IgD-negative memory B cell (primary cell): ENCODE results near the gene REM2. TPM values are rescaled to one million over a fixed set of nuclear protein-coding genes. Genes with fewer than 3 reads are reported as not detected.
"Not testable (repeated sequence)": the region's sequence is repeated elsewhere in the genome, so short reads cannot be mapped to it uniquely, and the experiment has no call there.

Experiments
- H3K27ac Mint-ChIP-seq, 3 donors: one replicate each; pipeline ENCODE4 v1.8.0; 2020 to 2022; ENCODE audit warnings: mild to moderate bottlenecking in 3 of 3, mixed read lengths in 3 of 3, moderate library complexity in 1 of 3
- H3K27me3 Mint-ChIP-seq: one replicate; pipeline ENCODE4 v1.8.0; 2021; ENCODE audit warnings: mixed read lengths
- H3K36me3 Mint-ChIP-seq: one replicate; pipeline ENCODE4 v1.8.0; 2020; ENCODE audit warnings: mild to moderate bottlenecking, mixed read lengths
- H3K4me1 Mint-ChIP-seq, 3 donors: one replicate each; pipeline ENCODE4 v1.8.0; 2020 to 2022; ENCODE audit warnings: mixed read lengths in 3 of 3, mild to moderate bottlenecking in 1 of 3
- H3K4me3 Mint-ChIP-seq, 4 donors: one replicate each; pipeline ENCODE4 v1.8.0; 2020 to 2022; ENCODE audit warnings: mild to moderate bottlenecking in 4 of 4, mixed read lengths in 4 of 4, moderate library complexity in 3 of 4
- H3K9me3 Mint-ChIP-seq, 3 donors: one replicate each; pipeline ENCODE4 v1.8.0; 2020 to 2021; ENCODE audit warnings: mixed read lengths in 3 of 3, mild to moderate bottlenecking in 1 of 3
- polyA plus RNA-seq: library from polyadenylated mRNA; unstranded; fragments of 300-500 nt; fragmentation: Illumina TruSeq; gene quantifications from one replicate; pipeline ENCODE4 v1.2.3, GENCODE V29; 2021

The REM2 gene
- polyA plus RNA-seq, 1 donor from 2014 or later: 2.6 TPM

DNA sequence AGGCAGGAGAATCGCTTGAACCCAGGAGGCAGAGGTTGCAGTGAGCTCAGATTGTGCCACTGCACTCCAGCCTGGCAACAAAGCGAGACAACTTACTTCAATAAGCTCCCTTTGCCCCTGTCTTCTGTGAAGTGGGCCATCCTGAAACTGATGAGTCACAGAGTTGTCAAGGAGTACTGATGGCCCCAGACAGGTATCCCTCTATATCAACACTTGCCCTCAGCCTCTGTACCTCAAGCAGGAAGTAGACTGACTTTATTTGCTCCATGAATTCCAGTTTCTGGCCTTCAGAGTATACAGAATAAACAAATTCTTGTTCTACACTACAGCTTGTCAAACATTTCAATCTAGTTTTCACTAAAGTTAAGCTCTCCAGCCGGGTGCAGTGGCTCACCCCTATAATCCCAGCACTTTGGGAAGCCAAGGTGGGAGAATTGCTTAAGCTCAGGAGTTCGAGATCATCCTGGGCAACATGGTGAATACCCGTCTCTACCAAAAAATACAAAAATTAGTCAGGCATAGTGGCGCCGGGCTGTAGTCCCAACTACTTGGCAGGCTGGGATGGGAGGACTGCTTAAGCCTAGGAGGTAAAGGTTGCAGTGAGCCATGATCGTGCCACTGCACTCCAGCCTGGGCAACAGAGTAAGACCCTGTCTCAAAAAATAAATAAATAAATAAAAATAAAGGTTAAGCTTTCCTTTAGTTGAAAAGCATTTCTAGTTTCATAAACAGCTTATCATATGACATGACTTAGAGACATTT, 27.9 kb upstream of the REM2 start:
- Mint-ChIP-seq H3K4me3 (peak overlapping the region in 2 of 4 donors; percentile 23), H3K36me3 (peaks cover 3% of the 10 kb centered on the region), H3K27ac (no peak overlapping the region), H3K4me1 (peaks cover 3 to 6% (median 6%) of the 10 kb centered on the region in 3 donors), H3K27me3 (no peaks in the 10 kb centered on the region), H3K9me3 (no peaks in the 10 kb centered on the region)

DNA sequence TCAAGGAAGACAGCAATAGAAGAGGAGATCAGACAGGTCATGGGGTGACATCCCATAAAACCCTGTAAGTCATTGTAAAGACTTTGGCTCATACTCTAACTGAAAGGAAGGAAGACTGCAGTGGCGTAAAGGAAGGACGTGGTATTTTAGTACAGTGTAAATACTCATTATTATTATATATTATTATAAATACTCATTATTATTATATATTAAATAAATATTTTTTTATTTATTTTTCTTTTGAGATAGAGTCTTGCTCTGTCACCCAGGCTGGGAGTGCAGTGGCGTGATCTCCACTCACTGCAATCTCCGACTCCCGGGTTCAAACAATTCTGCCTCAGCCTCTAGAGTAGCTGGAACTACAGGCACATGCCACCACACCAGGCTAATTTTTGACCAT, 26.6 kb upstream of the REM2 start:
- Mint-ChIP-seq H3K36me3 (peaks cover 3% of the 10 kb centered on the region), H3K27ac (no peak overlapping the region), H3K4me1 (peaks cover 3 to 6% (median 6%) of the 10 kb centered on the region in 3 donors), H3K9me3 (peaks cover 0 to 1% (median 0%) of the 10 kb centered on the region in 3 donors), H3K27me3 (no peaks in the 10 kb centered on the region), H3K4me3 (no peak overlapping the region)

DNA sequence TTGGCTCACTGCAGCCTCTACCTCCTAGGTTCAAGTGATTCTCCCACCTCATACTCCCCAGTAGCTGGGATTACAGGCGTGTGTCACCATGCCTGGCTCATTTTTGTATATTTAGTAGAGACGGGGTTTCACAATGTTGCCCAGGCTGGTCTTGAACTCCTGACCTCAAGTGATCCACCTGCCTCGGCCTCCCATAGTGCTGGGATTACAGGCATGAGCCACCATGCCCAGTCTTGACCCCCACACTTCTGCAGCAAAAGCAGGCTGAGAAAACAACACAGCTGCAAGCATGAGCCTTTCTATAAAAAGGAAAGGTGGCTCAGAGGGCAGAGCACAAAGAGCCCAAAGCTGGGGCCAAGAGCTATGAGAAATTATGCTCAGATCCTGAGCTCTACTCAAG, 22.6 kb upstream of the REM2 start:
- not testable (repeated sequence) for H3K4me3 Mint-ChIP-seq, H3K27me3 Mint-ChIP-seq, H3K36me3 Mint-ChIP-seq, H3K9me3 Mint-ChIP-seq, H3K27ac Mint-ChIP-seq, H3K4me1 Mint-ChIP-seq

- H3K27me3 Mint-ChIP-seq: no peaks in the 10 kb centered on the region
- peaks cover 2% of the 10 kb centered on the region for H3K36me3 Mint-ChIP-seq
- peaks cover 0 to 1% (median 0%) of the 10 kb centered on the region in 3 donors for H3K9me3 Mint-ChIP-seq
- peaks cover 0 to 4% (median 3%) of the 10 kb centered on the region in 3 donors for H3K4me1 Mint-ChIP-seq
- H3K4me3 Mint-ChIP-seq: no peak overlapping the region
- H3K27ac Mint-ChIP-seq: no peak overlapping the region
These were observed 21.4 kb upstream of the REM2 start for GRCh38 chr14:22861651-22862050.

DNA sequence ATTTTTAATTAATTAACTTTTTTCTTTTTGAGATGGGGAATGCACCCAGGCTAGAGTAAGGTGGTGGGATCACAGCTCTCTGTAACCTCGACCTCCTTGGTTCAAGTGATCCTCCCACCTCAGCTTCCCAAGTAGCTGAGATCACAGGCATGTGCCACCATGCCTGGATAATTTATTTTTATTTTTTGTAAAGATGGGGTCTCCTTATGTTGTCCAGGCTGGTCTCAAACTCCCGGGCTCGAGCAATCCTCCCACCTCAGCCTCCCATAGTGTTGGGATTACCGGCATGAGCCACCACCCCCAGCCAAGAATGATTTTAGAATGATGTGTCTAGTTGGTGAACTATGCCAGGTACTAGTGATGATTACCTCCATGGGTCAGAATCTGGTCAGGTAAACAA, 18.0 kb upstream of the REM2 start:
- Mint-ChIP-seq H3K9me3 (peaks cover 0 to 1% (median 0%) of the 10 kb centered on the region in 3 donors), H3K36me3 (no peaks in the 10 kb centered on the region), H3K27ac (no peak overlapping the region), H3K4me1 (no peaks in the 10 kb centered on the region), H3K4me3 (peak overlapping the region in 1 of 4 donors; percentile 37), H3K27me3 (no peaks in the 10 kb centered on the region)

DNA sequence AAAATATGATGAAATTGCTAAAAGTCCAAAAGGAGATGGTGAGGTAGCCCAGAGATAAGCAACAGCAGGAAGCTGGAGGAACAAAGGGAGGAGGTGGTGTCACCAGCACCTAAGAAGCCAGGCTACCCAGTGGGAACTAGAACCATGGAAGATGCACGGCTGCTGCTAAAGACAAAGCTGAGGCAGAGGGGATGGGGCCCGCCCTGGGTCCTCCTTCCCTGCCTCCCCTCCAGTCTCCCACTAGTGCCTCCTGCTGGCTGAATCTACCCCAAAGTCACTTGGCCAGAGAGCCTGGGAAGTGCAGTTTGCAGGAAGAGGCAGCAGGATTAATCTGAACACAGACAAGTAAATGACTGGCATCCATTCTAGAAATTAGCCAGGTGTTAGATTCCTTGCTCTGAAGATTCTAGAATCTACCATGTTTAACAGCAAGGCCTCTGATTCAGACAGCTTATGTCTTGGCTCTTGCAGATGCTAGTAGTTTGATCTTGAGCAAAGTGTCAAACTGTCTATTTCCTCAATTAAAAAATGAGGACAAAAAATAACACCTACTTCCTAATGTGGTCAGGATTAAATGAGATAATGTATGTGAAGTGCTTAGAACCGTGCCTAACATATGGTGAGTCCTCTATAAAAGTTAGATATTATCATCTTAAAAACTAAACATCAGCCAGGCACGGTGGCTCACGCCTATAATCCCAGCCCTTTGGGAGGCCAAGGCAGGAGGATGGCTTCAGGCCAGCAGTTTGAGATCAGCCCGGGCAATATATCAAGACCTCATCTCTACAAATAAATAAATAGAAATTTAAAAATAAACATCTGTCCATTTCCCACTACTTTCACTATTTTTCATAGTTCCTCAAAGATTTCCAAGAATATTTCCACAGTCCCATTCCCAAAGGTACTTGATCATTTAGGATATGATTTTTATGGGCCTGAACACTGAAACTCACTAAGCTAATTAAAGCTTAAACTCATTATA, 17.3 kb upstream of the REM2 start:
- Mint-ChIP-seq H3K4me3 (peak overlapping the region in 1 of 4 donors; percentile 37), H3K9me3 (peaks cover 0 to 1% (median 0%) of the 10 kb centered on the region in 3 donors), H3K27ac (no peak overlapping the region)

DNA sequence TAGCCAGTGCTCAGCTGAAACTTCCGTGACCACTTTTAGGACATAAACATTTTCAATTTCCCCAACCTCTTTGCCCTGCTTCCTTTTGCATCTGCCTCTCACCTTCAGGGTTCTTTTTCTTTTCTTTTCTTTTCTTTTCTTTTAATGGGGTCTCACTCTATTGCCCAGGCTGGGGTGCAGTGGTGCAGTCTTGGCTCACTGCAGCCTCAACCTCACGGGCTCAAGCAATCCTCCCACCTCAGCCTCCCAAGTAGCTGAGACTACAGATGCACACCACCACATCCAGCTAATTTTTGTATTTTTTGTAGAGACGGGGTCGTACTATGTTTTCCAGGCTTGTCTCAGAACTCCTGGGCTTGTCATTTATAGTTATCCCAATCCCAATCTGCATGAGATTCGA, 16.1 kb upstream of the REM2 start:
- Mint-ChIP-seq H3K36me3 (no peaks in the 10 kb centered on the region), H3K27me3 (no peaks in the 10 kb centered on the region), H3K27ac (peak overlapping the region in 1 of 3 donors; percentile 59), H3K4me1 (peaks cover 6 to 9% (median 6%) of the 10 kb centered on the region in 3 donors), H3K4me3 (peak overlapping the region in 1 of 4 donors; percentile 17), H3K9me3 (no peaks in the 10 kb centered on the region)

More for the DNA sequence above, 17.3 kb upstream of the REM2 start:
- Mint-ChIP-seq H3K27me3 (no peaks in the 10 kb centered on the region), H3K4me1 (peaks cover 3 to 5% (median 3%) of the 10 kb centered on the region in 3 donors), H3K36me3 (no peaks in the 10 kb centered on the region)

DNA sequence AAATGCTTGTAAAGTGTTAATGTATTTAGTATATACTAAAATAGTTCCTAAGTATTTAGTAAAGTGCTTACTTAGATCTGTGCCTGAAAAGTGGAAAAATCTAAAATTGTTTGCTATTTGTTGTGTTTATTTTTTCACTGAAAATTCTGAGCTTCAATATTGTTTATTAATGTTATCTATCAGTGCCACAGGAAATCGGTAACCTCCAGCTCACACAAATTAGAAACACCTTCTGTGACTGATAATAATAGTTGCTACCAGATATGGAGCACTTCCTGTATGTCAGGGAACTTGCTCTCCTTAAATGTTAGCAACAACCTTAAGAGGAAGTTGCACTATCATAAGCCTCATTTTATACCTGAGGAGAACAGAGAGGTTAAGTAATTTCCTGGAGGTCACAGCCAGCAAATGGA, 12.2 kb upstream of the REM2 start:
- H3K36me3 Mint-ChIP-seq: peaks cover 5% of the 10 kb centered on the region
- H3K27ac Mint-ChIP-seq: peak overlapping the region; percentile 94 to 97 (median 94)
- peak overlapping the region; percentile 85 to 98 (median 96) for H3K4me3 Mint-ChIP-seq
- no peaks in the 10 kb centered on the region for H3K9me3 Mint-ChIP-seq
- no peaks in the 10 kb centered on the region for H3K27me3 Mint-ChIP-seq
- H3K4me1 Mint-ChIP-seq: peaks cover 12 to 19% (median 15%) of the 10 kb centered on the region in 3 donors

GRCh38 chr14:22871224-22872032, 11.6 kb upstream of the REM2 start, which contains the start of gene LRP10:
Gene LRP10 (plus strand): TSS chr14:22871740. CDS start chr14:22872304, 564 bp downstream.
- Mint-ChIP-seq H3K4me3 (peak within 1 kb of the TSS; percentile 85 to 98 (median 96)), H3K27ac (peak within 1 kb of the TSS; percentile 94 to 97 (median 94)), H3K27me3 (no peaks in the 10 kb centered on the region), H3K9me3 (no peaks in the 10 kb centered on the region), H3K4me1 (peaks cover 12 to 23% (median 17%) of the 10 kb centered on the region in 3 donors), H3K36me3 (peaks cover 9% of the 10 kb centered on the region)

- Mint-ChIP-seq H3K9me3 (no peaks in the 10 kb centered on the region), H3K27me3 (no peaks in the 10 kb centered on the region), H3K36me3 (peaks cover 9% of the 10 kb centered on the region), H3K27ac (peak overlapping the region; percentile 88 to 97 (median 94)), H3K4me3 (peak overlapping the region; percentile 85 to 98 (median 96)), H3K4me1 (peaks cover 12 to 23% (median 17%) of the 10 kb centered on the region in 3 donors)
These were observed 10.8 kb upstream of the REM2 start for GRCh38 chr14:22872033-22872832.

DNA sequence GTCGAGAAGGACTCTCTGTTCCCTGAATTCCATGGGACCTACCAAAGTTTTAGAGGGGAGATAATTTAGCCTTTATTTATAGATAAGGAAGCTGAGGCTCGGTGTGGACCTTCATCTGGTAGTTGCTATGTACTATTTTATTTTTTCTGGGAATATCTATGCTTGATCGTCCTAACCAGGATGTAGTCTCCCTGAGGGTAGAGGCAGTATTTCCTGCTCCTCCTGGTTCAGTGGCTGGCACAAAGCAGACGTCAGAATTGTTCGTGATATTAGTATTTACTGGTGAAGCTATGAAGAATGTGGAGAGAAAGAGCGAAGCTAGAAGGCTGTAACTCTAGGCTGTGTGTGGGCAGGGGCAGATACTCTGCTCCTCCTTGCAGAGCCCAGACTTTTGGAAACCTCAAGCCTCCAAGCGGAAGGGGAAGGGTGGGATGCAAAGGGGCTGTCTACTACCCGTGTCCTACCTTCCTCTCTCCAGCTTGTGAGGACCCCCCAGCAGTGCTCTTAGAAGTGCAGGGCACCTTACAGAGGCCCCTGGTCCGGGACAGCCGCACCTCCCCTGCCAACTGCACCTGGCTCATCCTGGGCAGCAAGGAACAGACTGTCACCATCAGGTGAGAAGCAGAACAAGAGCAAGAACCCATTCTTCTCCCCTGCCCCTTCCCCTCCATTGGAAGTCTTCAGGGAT, 10.0 kb upstream of the REM2 start:
- Mint-ChIP-seq H3K36me3 (peaks cover 9% of the 10 kb centered on the region), H3K4me3 (peak overlapping the region; percentile 85 to 97 (median 95)), H3K27me3 (no peaks in the 10 kb centered on the region), H3K27ac (peak overlapping the region; percentile 80 to 94 (median 88)), H3K4me1 (peaks cover 12 to 23% (median 17%) of the 10 kb centered on the region in 3 donors), H3K9me3 (no peaks in the 10 kb centered on the region)

DNA sequence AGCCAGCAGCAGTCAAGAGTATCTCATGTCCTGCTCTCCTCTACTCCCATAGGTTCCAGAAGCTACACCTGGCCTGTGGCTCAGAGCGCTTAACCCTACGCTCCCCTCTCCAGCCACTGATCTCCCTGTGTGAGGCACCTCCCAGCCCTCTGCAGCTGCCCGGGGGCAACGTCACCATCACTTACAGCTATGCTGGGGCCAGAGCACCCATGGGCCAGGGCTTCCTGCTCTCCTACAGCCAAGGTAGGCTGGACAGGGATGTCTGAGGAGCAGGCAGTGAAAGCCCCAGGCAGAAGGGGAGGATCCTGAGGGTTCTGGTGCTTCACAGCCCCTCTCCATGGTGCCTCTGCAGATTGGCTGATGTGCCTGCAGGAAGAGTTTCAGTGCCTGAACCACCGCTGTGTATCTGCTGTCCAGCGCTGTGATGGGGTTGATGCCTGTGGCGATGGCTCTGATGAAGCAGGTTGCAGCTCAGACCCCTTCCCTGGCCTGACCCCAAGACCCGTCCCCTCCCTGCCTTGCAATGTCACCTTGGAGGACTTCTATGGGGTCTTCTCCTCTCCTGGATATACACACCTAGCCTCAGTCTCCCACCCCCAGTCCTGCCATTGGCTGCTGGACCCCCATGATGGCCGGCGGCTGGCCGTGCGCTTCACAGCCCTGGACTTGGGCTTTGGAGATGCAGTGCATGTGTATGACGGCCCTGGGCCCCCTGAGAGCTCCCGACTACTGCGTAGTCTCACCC, 7.8 kb upstream of the REM2 start:
- H3K36me3 Mint-ChIP-seq: peaks cover 13% of the 10 kb centered on the region
- H3K4me3 Mint-ChIP-seq: peak overlapping the region in 3 of 4 donors; percentile 52 to 66 (median 54)
- H3K27me3 Mint-ChIP-seq: no peaks in the 10 kb centered on the region
- peaks cover 12 to 22% (median 17%) of the 10 kb centered on the region in 3 donors for H3K4me1 Mint-ChIP-seq
- H3K27ac Mint-ChIP-seq: peak overlapping the region in 1 of 3 donors; percentile 18
- H3K9me3 Mint-ChIP-seq: no peaks in the 10 kb centered on the region
